Loucy (cell line): ENCODE data around the gene CHRNB4.
"Not testable (repeated sequence)": the region's sequence is repeated elsewhere in the genome, so short reads cannot be mapped to it uniquely, and the experiment has no call there.

Experiments
- H2AFZ ChIP-seq: fragments of 200-600 bp; sonication (generic); 2 replicates; pipeline ENCODE4 v1.6.0; 2016; ENCODE audit warnings: antibody characterized with exemption, mild to moderate bottlenecking, low read length, moderate library complexity
- H3F3A ChIP-seq: fragments of 200-600 bp; 2 replicates; pipeline ENCODE4 v1.6.0; 2016; ENCODE audit warnings: antibody characterized with exemption, low read depth, mild to moderate bottlenecking
- H3K27me3 ChIP-seq: fragments of 200-600 bp; sonication (generic); 2 replicates; pipeline ENCODE4 v1.6.1; 2014; ENCODE audit warnings: low read length, mild to moderate bottlenecking; ENCODE audit not compliant: insufficient read depth, poor library complexity, severe bottlenecking
- H3K36me3 ChIP-seq: fragments of 200-600 bp; sonication (generic); 2 replicates; pipeline ENCODE4 v1.6.1; 2016; ENCODE audit warnings: low read length; ENCODE audit not compliant: insufficient read depth
- H3K4me1 ChIP-seq: fragments of 200-600 bp; sonication (generic); 2 replicates; pipeline ENCODE4 v1.5.1; 2014; ENCODE audit warnings: low read length, mild to moderate bottlenecking; ENCODE audit not compliant: insufficient read depth, poor library complexity, severe bottlenecking
- H3K4me2 ChIP-seq: fragments of 200-600 bp; sonication (generic); 2 replicates; pipeline ENCODE4 v1.6.0; 2014; ENCODE audit warnings: antibody characterized with exemption, low read length, low read depth, mild to moderate bottlenecking; ENCODE audit not compliant: poor library complexity, severe bottlenecking
- H3K4me3 ChIP-seq: fragments of 200-600 bp; sonication (generic); 2 replicates; pipeline ENCODE4 v1.5.1; 2014; ENCODE audit warnings: low read length, mild to moderate bottlenecking, mixed read lengths; ENCODE audit not compliant: poor library complexity, severe bottlenecking
- H3K79me2 ChIP-seq: fragments of 200-600 bp; sonication (generic); 2 replicates; pipeline ENCODE4 v1.6.1; 2014; ENCODE audit warnings: low read length; ENCODE audit not compliant: insufficient read depth
- H3K9ac ChIP-seq: fragments of 200-600 bp; sonication (generic); 2 replicates; pipeline ENCODE4 v1.6.0; 2014; ENCODE audit warnings: mild to moderate bottlenecking, low read depth, low read length, moderate library complexity; ENCODE audit not compliant: poor library complexity, severe bottlenecking
- H3K9me2 ChIP-seq: fragments of 200-600 bp; sonication (generic); replicated peaks from 2 replicates; pipeline ENCODE4 v1.6.1; 2016; ENCODE audit warnings: low read depth, low read length, mixed read lengths
- H3K9me3 ChIP-seq: fragments of 200-600 bp; sonication (generic); 2 replicates; pipeline ENCODE4 v1.6.1; 2014; ENCODE audit warnings: mild to moderate bottlenecking, antibody characterized with exemption, low read length, low read depth; ENCODE audit not compliant: insufficient read depth
- H4K20me1 ChIP-seq: fragments of 200-600 bp; sonication (generic); 2 replicates; pipeline ENCODE4 v1.6.0; 2014; ENCODE audit warnings: antibody characterized with exemption, low read length, mild to moderate bottlenecking; ENCODE audit not compliant: insufficient read depth, poor library complexity, severe bottlenecking
- EZH2phosphoT487 ChIP-seq: fragments of 200-600 bp; IDR thresholded peaks from 2 replicates; pipeline ENCODE4 v1.6.1; 2018; ENCODE audit warnings: antibody characterized with exemption, mild to moderate bottlenecking, moderate library complexity, borderline replicate concordance
- TF ChIP-seq, protein P1 (sequence below): fragments of 200-600 bp; sonication (generic); conservative IDR thresholded peaks from 2 replicates; pipeline ENCODE4 v1.5.1; 2014; ENCODE audit warnings: mild to moderate bottlenecking, antibody characterized with exemption, low read length

CHRNB4 gene

DNA sequence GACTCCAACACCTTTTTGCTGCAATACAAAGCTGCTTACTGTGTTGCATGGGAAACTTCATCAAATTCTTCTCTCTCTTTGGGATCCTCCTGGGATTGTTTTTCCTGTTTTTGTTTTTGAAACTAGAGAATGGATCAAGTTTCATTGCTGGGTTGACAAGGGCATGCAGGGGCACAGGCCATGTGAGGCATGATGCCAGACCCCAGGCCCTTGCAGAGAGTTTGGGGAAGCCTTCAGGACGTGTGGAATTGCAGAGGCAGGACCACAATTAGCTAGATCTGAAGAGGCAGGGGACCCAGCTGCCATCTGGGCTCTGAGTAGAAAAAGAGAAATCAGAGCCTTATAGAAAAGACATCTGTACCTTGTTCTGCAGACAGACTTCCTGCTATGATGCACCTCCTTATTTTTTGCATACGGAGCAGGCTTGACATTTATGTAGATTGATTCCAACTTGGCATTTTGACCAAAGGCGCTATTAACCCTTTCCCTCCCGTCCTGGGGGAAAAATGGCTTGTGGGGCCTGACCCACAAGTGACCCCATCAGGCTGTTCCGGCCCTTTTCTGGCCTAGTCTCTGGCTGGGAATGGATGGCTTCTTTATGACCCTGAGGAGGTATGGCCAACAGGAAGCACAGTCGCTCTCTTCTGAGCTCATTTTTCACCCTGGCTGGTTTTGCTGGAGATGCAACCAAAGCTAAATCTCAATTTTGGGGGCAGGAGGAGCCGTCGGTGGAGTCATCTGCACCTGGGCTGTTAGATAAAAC is 44.3 kb upstream of the CHRNB4 start:
- Histone ChIP-seq H3F3A (no peaks in the 10 kb centered on the region), H3K9me3 (no peaks in the 10 kb centered on the region), H3K9me2 (no peaks in the 10 kb centered on the region), H3K4me1 (peaks cover 15% of the 10 kb centered on the region), H3K9ac (no peak overlapping the region), H3K4me2 (no peak overlapping the region), H3K27me3 (no peaks in the 10 kb centered on the region), H3K4me3 (no peak overlapping the region), H4K20me1 (no peaks in the 10 kb centered on the region), H3K79me2 (no peaks in the 10 kb centered on the region), H2AFZ (no peak overlapping the region), H3K36me3 (no peaks in the 10 kb centered on the region)
- no peak for TF ChIP-seq EZH2phosphoT487
- TF ChIP-seq, protein P1, sequence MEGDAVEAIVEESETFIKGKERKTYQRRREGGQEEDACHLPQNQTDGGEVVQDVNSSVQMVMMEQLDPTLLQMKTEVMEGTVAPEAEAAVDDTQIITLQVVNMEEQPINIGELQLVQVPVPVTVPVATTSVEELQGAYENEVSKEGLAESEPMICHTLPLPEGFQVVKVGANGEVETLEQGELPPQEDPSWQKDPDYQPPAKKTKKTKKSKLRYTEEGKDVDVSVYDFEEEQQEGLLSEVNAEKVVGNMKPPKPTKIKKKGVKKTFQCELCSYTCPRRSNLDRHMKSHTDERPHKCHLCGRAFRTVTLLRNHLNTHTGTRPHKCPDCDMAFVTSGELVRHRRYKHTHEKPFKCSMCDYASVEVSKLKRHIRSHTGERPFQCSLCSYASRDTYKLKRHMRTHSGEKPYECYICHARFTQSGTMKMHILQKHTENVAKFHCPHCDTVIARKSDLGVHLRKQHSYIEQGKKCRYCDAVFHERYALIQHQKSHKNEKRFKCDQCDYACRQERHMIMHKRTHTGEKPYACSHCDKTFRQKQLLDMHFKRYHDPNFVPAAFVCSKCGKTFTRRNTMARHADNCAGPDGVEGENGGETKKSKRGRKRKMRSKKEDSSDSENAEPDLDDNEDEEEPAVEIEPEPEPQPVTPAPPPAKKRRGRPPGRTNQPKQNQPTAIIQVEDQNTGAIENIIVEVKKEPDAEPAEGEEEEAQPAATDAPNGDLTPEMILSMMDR: no peak

DNA sequence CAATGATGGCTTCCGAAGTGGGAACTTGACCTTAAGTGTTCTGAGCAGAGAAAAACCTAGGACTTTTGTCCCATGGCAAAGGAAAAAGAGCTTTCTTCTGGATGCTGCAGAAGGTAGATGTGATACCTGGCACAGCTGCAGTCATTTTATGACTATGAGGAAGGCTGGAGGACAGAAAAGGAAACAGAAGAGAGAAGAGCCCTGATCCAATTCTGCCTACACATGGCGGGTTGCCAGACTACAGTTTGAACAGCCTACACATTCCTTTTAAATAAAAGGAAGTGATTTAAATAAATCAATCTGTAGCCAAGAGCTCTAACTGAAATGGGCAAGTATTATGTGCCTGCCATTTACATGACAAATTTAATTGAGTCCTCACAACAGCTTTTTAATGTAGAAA is 43.6 kb upstream of the CHRNB4 start:
- TF ChIP-seq, protein P1: no peak
- TF ChIP-seq EZH2phosphoT487: no peak
- Histone ChIP-seq H3K27me3 (no peaks in the 10 kb centered on the region), H3K4me3 (no peak overlapping the region), H3K9ac (no peak overlapping the region), H3K79me2 (no peaks in the 10 kb centered on the region), H3K36me3 (no peaks in the 10 kb centered on the region), H3K4me2 (no peak overlapping the region), H3K9me3 (no peaks in the 10 kb centered on the region), H3K4me1 (peaks cover 15% of the 10 kb centered on the region), H3K9me2 (no peaks in the 10 kb centered on the region), H2AFZ (no peak overlapping the region), H3F3A (no peaks in the 10 kb centered on the region), H4K20me1 (no peaks in the 10 kb centered on the region)

DNA sequence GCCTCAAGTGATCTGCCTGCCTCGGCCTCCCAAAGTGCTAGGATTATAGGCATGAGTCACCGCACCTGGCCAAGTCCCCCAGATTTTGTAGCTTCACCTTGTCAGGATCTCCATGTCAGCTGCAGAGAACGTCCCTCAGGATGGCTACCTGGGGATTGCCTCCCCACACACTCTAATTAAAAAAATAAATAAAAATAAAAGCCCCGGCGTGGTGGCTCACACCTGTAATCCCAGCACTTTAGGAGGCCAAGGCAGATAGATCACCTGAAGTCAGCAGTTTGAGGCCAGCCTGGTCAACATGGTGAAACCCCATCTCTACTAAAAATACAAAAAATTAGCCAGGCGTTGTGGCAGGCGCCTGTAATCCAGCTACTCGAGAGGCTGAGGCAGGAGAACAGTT is 42.6 kb upstream of the CHRNB4 start:
- H3K9me3 ChIP-seq, H3K79me2 ChIP-seq, H3K9me2 ChIP-seq, H3K9ac ChIP-seq, H3F3A ChIP-seq, H3K27me3 ChIP-seq, H3K36me3 ChIP-seq, H4K20me1 ChIP-seq, H3K4me2 ChIP-seq, H2AFZ ChIP-seq, H3K4me3 ChIP-seq: not testable (repeated sequence)
- peaks cover 15% of the 10 kb centered on the region for H3K4me1 ChIP-seq
